ENCODE data around the gene POMT2.

Gene POMT2

GRCh38 chr14:77310026-77310425 lies 10.7 kb downstream of the POMT2 start:
- H3F3A ChIP-seq (ENCODE audit: control insufficient read depth, insufficient read depth) = no peaks in the 10 kb centered on the region
- H3K9me3 ChIP-seq (ENCODE audit: control insufficient read depth, insufficient read depth, low read length) = no peaks in the 10 kb centered on the region
- H3K4me3 ChIP-seq (ENCODE audit: low read length) = no peak overlapping the region
- no peaks in the 10 kb centered on the region for H3K36me3 ChIP-seq (ENCODE audit: control insufficient read depth, low read length)
- no peak for TF ChIP-seq EZH2phosphoT487 (IDR thresholded peaks at IDR 0.05; ENCODE audit: borderline replicate concordance, low read length)
- TF ChIP-seq, protein P1, sequence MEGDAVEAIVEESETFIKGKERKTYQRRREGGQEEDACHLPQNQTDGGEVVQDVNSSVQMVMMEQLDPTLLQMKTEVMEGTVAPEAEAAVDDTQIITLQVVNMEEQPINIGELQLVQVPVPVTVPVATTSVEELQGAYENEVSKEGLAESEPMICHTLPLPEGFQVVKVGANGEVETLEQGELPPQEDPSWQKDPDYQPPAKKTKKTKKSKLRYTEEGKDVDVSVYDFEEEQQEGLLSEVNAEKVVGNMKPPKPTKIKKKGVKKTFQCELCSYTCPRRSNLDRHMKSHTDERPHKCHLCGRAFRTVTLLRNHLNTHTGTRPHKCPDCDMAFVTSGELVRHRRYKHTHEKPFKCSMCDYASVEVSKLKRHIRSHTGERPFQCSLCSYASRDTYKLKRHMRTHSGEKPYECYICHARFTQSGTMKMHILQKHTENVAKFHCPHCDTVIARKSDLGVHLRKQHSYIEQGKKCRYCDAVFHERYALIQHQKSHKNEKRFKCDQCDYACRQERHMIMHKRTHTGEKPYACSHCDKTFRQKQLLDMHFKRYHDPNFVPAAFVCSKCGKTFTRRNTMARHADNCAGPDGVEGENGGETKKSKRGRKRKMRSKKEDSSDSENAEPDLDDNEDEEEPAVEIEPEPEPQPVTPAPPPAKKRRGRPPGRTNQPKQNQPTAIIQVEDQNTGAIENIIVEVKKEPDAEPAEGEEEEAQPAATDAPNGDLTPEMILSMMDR (IDR thresholded peaks at IDR 0.05; ENCODE audit: low read depth, low read length, poor library complexity, severe bottlenecking) = no peak
- H3K9me2 ChIP-seq (replicated peaks; ENCODE audit: control insufficient read depth, low read length) = no peaks in the 10 kb centered on the region
- H3K27me3 ChIP-seq (ENCODE audit: control insufficient read depth, low read length) = no peaks in the 10 kb centered on the region
- no peak overlapping the region for H3K27ac ChIP-seq (ENCODE audit: low read depth, low read length)
- no peaks in the 10 kb centered on the region for H4K20me1 ChIP-seq (ENCODE audit: control insufficient read depth, insufficient read depth, low read depth, low read length)
- peaks cover 3% of the 10 kb centered on the region; the same call in 1 of the 2 replicates for H3K4me1 ChIP-seq (ENCODE audit: control insufficient read depth, low read length)
- no peaks in the 10 kb centered on the region; the same call in 1 of the 2 replicates for H3K79me2 ChIP-seq (ENCODE audit: control insufficient read depth, low read length)
- no peak overlapping the region for H3K4me2 ChIP-seq (ENCODE audit: low read length)

DNA sequence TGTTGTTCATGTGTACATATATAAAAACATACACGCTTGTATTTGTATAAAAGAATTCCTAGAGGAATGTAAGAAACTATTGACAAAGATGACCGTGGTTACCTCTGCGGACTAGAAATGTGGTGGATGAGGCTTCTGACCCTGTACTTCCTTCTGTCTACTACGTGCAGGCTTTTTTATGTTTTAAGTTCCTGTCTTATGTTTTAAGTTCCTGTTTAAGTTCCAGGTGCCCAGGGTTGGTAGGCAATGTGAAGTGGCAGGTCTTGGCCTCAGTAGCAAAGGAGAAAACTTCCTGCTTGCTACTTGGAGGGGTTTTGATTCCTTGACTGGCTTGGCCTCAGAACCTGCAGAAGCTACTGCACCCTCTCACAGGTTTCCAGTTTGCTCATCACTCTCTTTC lies 11.6 kb downstream of the POMT2 start:
- no peaks in the 10 kb centered on the region for H3K9me2 ChIP-seq (replicated peaks; ENCODE audit: control insufficient read depth, low read length)
- H3K79me2 ChIP-seq (ENCODE audit: control insufficient read depth, low read length) = no peaks in the 10 kb centered on the region; the same call in 1 of the 2 replicates
- H3K36me3 ChIP-seq (ENCODE audit: control insufficient read depth, low read length) = no peaks in the 10 kb centered on the region
- H4K20me1 ChIP-seq (ENCODE audit: control insufficient read depth, insufficient read depth, low read depth, low read length) = no peaks in the 10 kb centered on the region
- no peaks in the 10 kb centered on the region for H3K27me3 ChIP-seq (ENCODE audit: control insufficient read depth, low read length)
- no peaks in the 10 kb centered on the region for H3F3A ChIP-seq (ENCODE audit: control insufficient read depth, insufficient read depth)
- H3K4me3 ChIP-seq (ENCODE audit: low read length) = no peak overlapping the region
- H3K4me2 ChIP-seq (ENCODE audit: low read length) = no peak overlapping the region
- H3K27ac ChIP-seq (ENCODE audit: low read depth, low read length) = no peak overlapping the region
- TF ChIP-seq EZH2phosphoT487 (IDR thresholded peaks at IDR 0.05; ENCODE audit: borderline replicate concordance, low read length) = no peak
- TF ChIP-seq, protein P1 (IDR thresholded peaks at IDR 0.05; ENCODE audit: low read depth, low read length, poor library complexity, severe bottlenecking) = no peak
- H3K4me1 ChIP-seq (ENCODE audit: control insufficient read depth, low read length) = peaks cover 3% of the 10 kb centered on the region; the same call in 1 of the 2 replicates
- H3K9me3 ChIP-seq (ENCODE audit: control insufficient read depth, insufficient read depth, low read length) = no peaks in the 10 kb centered on the region

- Histone ChIP-seq H3K4me3 (ENCODE audit: low read length) (no peak overlapping the region), H3K4me2 (ENCODE audit: low read length) (no peak overlapping the region), H3K9me2 (replicated peaks; ENCODE audit: control insufficient read depth, low read length) (no peaks in the 10 kb centered on the region), H3K27me3 (ENCODE audit: control insufficient read depth, low read length) (no peaks in the 10 kb centered on the region), H3F3A (ENCODE audit: control insufficient read depth, insufficient read depth) (no peaks in the 10 kb centered on the region), H4K20me1 (ENCODE audit: control insufficient read depth, insufficient read depth, low read depth, low read length) (no peaks in the 10 kb centered on the region), H3K9me3 (ENCODE audit: control insufficient read depth, insufficient read depth, low read length) (no peaks in the 10 kb centered on the region), H3K4me1 (ENCODE audit: control insufficient read depth, low read length) (peaks cover 3% of the 10 kb centered on the region; the same call in 1 of the 2 replicates), H3K79me2 (ENCODE audit: control insufficient read depth, low read length) (no peaks in the 10 kb centered on the region), H3K27ac (ENCODE audit: low read depth, low read length) (no peak overlapping the region), H3K36me3 (ENCODE audit: control insufficient read depth, low read length) (no peaks in the 10 kb centered on the region)
- TF ChIP-seq, protein P1 (IDR thresholded peaks at IDR 0.05; ENCODE audit: low read depth, low read length, poor library complexity, severe bottlenecking) = no peak
- no peak for TF ChIP-seq EZH2phosphoT487 (IDR thresholded peaks at IDR 0.05; ENCODE audit: borderline replicate concordance, low read length)
These were observed 13.7 kb downstream of the POMT2 start for GRCh38 chr14:77306851-77307496.
